Karpas-422 (cell line): Measurements from ENCODE around the gene PCDHGA8. TPM values are rescaled to one million over a fixed set of nuclear protein-coding genes. Genes with fewer than 3 reads are reported as not detected.
"Not testable (repeated sequence)": the region's sequence is repeated elsewhere in the genome, so short reads cannot be mapped to it uniquely, and the experiment has no call there.

Experiments
- DNase-seq: peaks from one replicate; pipeline ENCODE4 v3.0.0-alpha.2; 2015
- H2AFZ ChIP-seq: fragments of 200-600 bp; sonication (generic); 2 replicates; pipeline ENCODE4 v1.6.1; 2014; ENCODE audit warnings: antibody characterized with exemption, low read length, mixed read lengths
- H3K27ac ChIP-seq: fragments of 200-600 bp; sonication (generic); 2 replicates; pipeline ENCODE4 v1.5.1; 2014; ENCODE audit warnings: mild to moderate bottlenecking, low read length, moderate library complexity
- H3K27me3 ChIP-seq: fragments of 200-600 bp; sonication (generic); 2 replicates; pipeline ENCODE4 v1.6.1; 2014; ENCODE audit warnings: low read length, mixed read lengths
- H3K36me3 ChIP-seq: fragments of 200-600 bp; sonication (generic); 2 replicates; pipeline ENCODE4 v1.6.1; 2014; ENCODE audit warnings: low read length, mixed read lengths; ENCODE audit not compliant: insufficient read depth
- H3K4me1 ChIP-seq: fragments of 200-600 bp; sonication (generic); 2 replicates; pipeline ENCODE4 v1.6.1; 2014; ENCODE audit warnings: mild to moderate bottlenecking, low read length, mixed read lengths
- H3K4me2 ChIP-seq: fragments of 200-600 bp; sonication (generic); 2 replicates; pipeline ENCODE4 v1.6.1; 2014; ENCODE audit warnings: low read length, low read depth, mild to moderate bottlenecking; ENCODE audit not compliant: poor library complexity, severe bottlenecking
- H3K4me3 ChIP-seq: fragments of 200-600 bp; sonication (generic); 2 replicates; pipeline ENCODE4 v1.5.1; 2014; ENCODE audit warnings: mild to moderate bottlenecking, antibody characterized with exemption, low read length, mixed read lengths
- H3K79me2 ChIP-seq: fragments of 200-600 bp; sonication (generic); 2 replicates; pipeline ENCODE4 v1.6.1; 2014; ENCODE audit warnings: mild to moderate bottlenecking, low read length, mixed read lengths
- H3K9ac ChIP-seq: fragments of 200-600 bp; sonication (generic); 2 replicates; pipeline ENCODE4 v1.6.0; 2014; ENCODE audit warnings: low read length
- H3K9me2 ChIP-seq: fragments of 200-600 bp; sonication (generic), shearing (Covaris generic); replicated peaks from 2 replicates; pipeline ENCODE4 v1.6.0; 2014; ENCODE audit warnings: mild to moderate bottlenecking, low read length, moderate library complexity; ENCODE audit not compliant: insufficient read depth
- H3K9me3 ChIP-seq: fragments of 300-700, 200-600 bp; sonication (generic); 2 replicates; pipeline ENCODE4 v1.6.1; 2014; ENCODE audit warnings: low read length, mixed read lengths
- H4K20me1 ChIP-seq: fragments of 200-600 bp; sonication (generic); 2 replicates; pipeline ENCODE4 v1.6.1; 2014; ENCODE audit warnings: mild to moderate bottlenecking, antibody characterized with exemption, low read length, low read depth; ENCODE audit not compliant: insufficient read depth
- total RNA-seq: library from RNA; depleted of rRNA; stranded (reverse); fragments of >200 nt; shearing (Covaris generic); gene quantifications from 2 replicates; pipeline ENCODE4 v1.2.3, GENCODE V29; 2014; ENCODE audit warnings: low replicate concordance

PCDHGA8 gene
- total RNA-seq, 1 experiment from 2014 or later = 9.6 TPM

- H3K27me3 ChIP-seq = no peaks in the 10 kb centered on the region
- peaks cover 13% of the 10 kb centered on the region for H3K9me3 ChIP-seq
- no peaks in the 10 kb centered on the region for H3K4me1 ChIP-seq
- no peak overlapping the region for H2AFZ ChIP-seq
- H3K4me3 ChIP-seq = no peak overlapping the region
- peaks cover 4% of the 10 kb centered on the region; the same call in 1 of the 2 replicates for H3K36me3 ChIP-seq
- H3K9ac ChIP-seq = no peak overlapping the region
- no peaks in the 10 kb centered on the region for H4K20me1 ChIP-seq
- no peaks in the 10 kb centered on the region for H3K9me2 ChIP-seq
- H3K4me2 ChIP-seq = no peak overlapping the region
- peaks cover 4% of the 10 kb centered on the region; the same call in 1 of the 2 replicates for H3K79me2 ChIP-seq
- DNase-seq = no peak
- no peak overlapping the region for H3K27ac ChIP-seq
These were observed 38.9 kb downstream of the PCDHGA8 start for GRCh38 chr5:141431286-141431685.

GRCh38 chr5:141432308-141432707 lies 39.9 kb downstream of the PCDHGA8 start:
- not testable (repeated sequence) for H2AFZ ChIP-seq, H3K27me3 ChIP-seq

DNA sequence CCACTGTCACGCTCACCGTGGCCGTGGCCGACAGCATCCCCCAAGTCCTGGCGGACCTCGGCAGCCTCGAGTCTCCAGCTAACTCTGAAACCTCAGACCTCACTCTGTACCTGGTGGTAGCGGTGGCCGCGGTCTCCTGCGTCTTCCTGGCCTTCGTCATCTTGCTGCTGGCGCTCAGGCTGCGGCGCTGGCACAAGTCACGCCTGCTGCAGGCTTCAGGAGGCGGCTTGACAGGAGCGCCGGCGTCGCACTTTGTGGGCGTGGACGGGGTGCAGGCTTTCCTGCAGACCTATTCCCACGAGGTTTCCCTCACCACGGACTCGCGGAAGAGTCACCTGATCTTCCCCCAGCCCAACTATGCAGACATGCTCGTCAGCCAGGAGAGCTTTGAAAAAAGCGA lies 40.3 kb downstream of the PCDHGA8 start:
- not testable (repeated sequence) for DNase-seq, H3K9ac ChIP-seq, H3K4me1 ChIP-seq, H3K4me2 ChIP-seq, H3K27ac ChIP-seq, H3K27me3 ChIP-seq, H3K9me2 ChIP-seq, H4K20me1 ChIP-seq, H3K36me3 ChIP-seq, H3K9me3 ChIP-seq, H3K79me2 ChIP-seq, H3K4me3 ChIP-seq, H2AFZ ChIP-seq

More at GRCh38 chr5:141432308-141432707, 39.9 kb downstream of the PCDHGA8 start:
- not testable (repeated sequence) for DNase-seq, H3K9ac ChIP-seq, H3K36me3 ChIP-seq, H4K20me1 ChIP-seq, H3K27ac ChIP-seq, H3K9me2 ChIP-seq, H3K79me2 ChIP-seq, H3K4me3 ChIP-seq, H3K4me1 ChIP-seq, H3K4me2 ChIP-seq
- peaks cover 13% of the 10 kb centered on the region for H3K9me3 ChIP-seq

- H3K27me3 ChIP-seq = no peaks in the 10 kb centered on the region
- H3K79me2 ChIP-seq = peaks cover 10% of the 10 kb centered on the region; the same call in 1 of the 2 replicates
- no peak overlapping the region for H3K4me3 ChIP-seq
- peaks cover 4% of the 10 kb centered on the region for H3K36me3 ChIP-seq
- H3K9me2 ChIP-seq = no peaks in the 10 kb centered on the region
- H3K9ac ChIP-seq = no peak overlapping the region
- H4K20me1 ChIP-seq = no peaks in the 10 kb centered on the region
- no peak overlapping the region for H2AFZ ChIP-seq
- no peak for DNase-seq
- H3K9me3 ChIP-seq = peaks cover 8% of the 10 kb centered on the region; the same call in 1 of the 2 replicates
- no peaks in the 10 kb centered on the region for H3K4me1 ChIP-seq
- no peak overlapping the region for H3K27ac ChIP-seq
- H3K4me2 ChIP-seq = no peak overlapping the region
These were observed 41.6 kb downstream of the PCDHGA8 start for GRCh38 chr5:141434006-141434405.

- Histone ChIP-seq H2AFZ (no peak overlapping the region), H4K20me1 (no peaks in the 10 kb centered on the region), H3K27ac (no peak overlapping the region)
These were observed 44.8 kb downstream of the PCDHGA8 start for GRCh38 chr5:141437221-141437620.

DNA sequence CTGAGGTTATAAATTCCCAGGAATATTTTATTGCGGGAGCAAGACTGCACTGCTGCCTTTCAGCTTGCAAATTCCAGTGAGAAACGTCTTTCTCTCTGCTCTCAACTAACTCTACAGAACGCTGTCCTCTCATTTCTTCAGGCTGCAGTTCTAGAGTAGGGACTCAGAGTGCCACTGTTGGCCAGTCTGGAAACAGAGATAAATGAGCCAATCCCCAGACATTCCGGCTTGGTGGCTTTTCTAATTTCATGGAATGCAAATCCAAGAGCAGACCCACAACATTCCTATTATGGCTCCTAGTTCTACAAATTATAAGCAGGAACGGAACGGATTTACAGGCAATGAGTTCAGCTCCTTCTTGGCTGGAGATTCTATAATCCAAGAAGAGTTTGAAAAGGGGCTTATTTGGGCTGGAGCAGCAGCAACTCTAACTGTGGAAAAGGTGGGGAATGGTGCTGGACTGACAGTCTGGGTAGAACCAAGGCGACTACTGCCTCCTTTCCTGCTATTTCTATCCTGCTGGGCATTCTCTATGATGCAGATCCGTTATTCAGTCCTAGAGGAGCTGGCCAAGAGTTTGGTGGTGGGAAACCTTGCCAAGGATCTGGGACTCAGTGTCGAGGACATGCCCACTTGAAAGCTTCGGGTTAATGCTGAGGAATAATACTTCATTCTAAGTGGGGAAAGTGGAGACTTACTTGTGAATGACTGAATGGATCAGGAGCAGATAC lies 47.1 kb downstream of the PCDHGA8 start:
- H3K79me2 ChIP-seq = peaks cover 26% of the 10 kb centered on the region
- H4K20me1 ChIP-seq = no peaks in the 10 kb centered on the region
- H3K9ac ChIP-seq = no peak overlapping the region
- H3K4me3 ChIP-seq = no peak overlapping the region
- H3K27me3 ChIP-seq = no peaks in the 10 kb centered on the region
- no peaks in the 10 kb centered on the region for H3K9me3 ChIP-seq
- no peak overlapping the region for H3K4me2 ChIP-seq
- peaks cover 10% of the 10 kb centered on the region for H3K36me3 ChIP-seq
- H2AFZ ChIP-seq = no peak overlapping the region
- no peak for DNase-seq
- peaks cover 23% of the 10 kb centered on the region for H3K4me1 ChIP-seq
- H3K27ac ChIP-seq = no peak overlapping the region
- H3K9me2 ChIP-seq = no peaks in the 10 kb centered on the region

More at GRCh38 chr5:141437221-141437620, 44.8 kb downstream of the PCDHGA8 start:
- H3K9me3 ChIP-seq = no peaks in the 10 kb centered on the region
- H3K79me2 ChIP-seq = peaks cover 15% of the 10 kb centered on the region; the same call in 1 of the 2 replicates
- no peaks in the 10 kb centered on the region for H3K27me3 ChIP-seq
- H3K4me1 ChIP-seq = peaks cover 8% of the 10 kb centered on the region
- H3K4me3 ChIP-seq = no peak overlapping the region
- H3K4me2 ChIP-seq = no peak overlapping the region
- H3K9me2 ChIP-seq = no peaks in the 10 kb centered on the region
- peaks cover 10% of the 10 kb centered on the region for H3K36me3 ChIP-seq
- no peak overlapping the region for H3K9ac ChIP-seq
- DNase-seq = no peak

DNA sequence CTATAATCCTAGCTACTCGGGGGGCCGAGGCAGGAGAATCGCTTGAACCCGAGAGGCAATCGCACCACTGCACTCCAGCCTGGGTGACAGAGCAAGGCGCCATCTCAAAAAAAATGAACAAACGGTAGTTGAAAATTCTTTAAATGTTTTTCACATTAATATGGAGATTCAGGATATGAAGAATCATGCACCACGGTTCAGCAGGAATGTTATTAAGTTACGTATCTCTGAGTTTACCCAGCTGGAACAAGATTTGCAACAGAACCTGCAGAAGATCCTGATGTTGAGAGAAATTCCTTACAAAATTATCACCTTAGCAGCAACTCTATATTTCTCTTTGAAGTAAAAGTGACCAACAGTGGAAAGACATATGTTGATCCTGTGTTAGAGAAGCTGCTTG lies 47.9 kb downstream of the PCDHGA8 start:
- Histone ChIP-seq H3K36me3 (peaks cover 10% of the 10 kb centered on the region), H3K4me1 (peaks cover 23% of the 10 kb centered on the region), H2AFZ (no peak overlapping the region), H3K27me3 (no peaks in the 10 kb centered on the region), H3K79me2 (peaks cover 31% of the 10 kb centered on the region), H3K9me2 (no peaks in the 10 kb centered on the region), H3K4me2 (no peak overlapping the region), H3K9ac (no peak overlapping the region), H3K9me3 (no peaks in the 10 kb centered on the region), H4K20me1 (no peaks in the 10 kb centered on the region), H3K4me3 (no peak overlapping the region), H3K27ac (no peak overlapping the region)
- no peak for DNase-seq

- peak overlapping the region; percentile 49 for H3K4me2 ChIP-seq
- no peaks in the 10 kb centered on the region for H3K9me3 ChIP-seq
- H3K27ac ChIP-seq = peak overlapping the region; percentile 89; the same call in 1 of the 2 replicates
- H3K27me3 ChIP-seq = no peaks in the 10 kb centered on the region
- H3K4me3 ChIP-seq = no peak overlapping the region
- DNase-seq = no peak
- peaks cover 23% of the 10 kb centered on the region for H3K4me1 ChIP-seq
- H3K9ac ChIP-seq = no peak overlapping the region
- H3K9me2 ChIP-seq = no peaks in the 10 kb centered on the region
- no peaks in the 10 kb centered on the region for H4K20me1 ChIP-seq
- H3K36me3 ChIP-seq = peaks cover 6% of the 10 kb centered on the region
- H3K79me2 ChIP-seq = peaks cover 32% of the 10 kb centered on the region
- no peak overlapping the region for H2AFZ ChIP-seq
These were observed 49.2 kb downstream of the PCDHGA8 start for GRCh38 chr5:141441571-141442170.
